SW 1271 (cell line): ENCODE data around the gene UBE2Q1.
"Not testable (repeated sequence)": the region's sequence is repeated elsewhere in the genome, so short reads cannot be mapped to it uniquely, and the experiment has no call there.

Experiments used
- DNase-seq, 2 experiments: peaks; one replicate each; lab custom pipeline; 2025; lab: John Stamatoyannopoulos, UW

The UBE2Q1 gene

DNA sequence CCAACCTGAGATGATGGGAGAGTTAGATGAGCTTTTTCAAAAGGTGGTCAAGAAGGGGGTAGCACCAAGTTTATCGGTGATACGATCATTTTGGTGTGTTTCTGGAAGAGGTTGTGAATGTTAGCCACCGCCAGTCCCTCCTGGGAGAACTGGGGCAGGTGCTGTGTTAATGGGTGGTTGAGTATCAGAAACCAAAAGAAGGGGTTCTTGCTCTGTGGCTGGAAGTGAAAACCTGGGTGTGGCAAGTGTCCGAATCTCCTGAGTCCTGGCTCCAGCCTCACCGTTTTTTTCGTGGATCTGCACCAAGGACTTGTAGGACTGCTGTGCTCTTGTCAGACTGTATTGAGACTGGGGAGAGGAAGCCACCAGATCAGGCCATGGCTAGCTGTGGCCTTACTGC, 7.8 kb downstream of the UBE2Q1 start:
- DNase-seq = no peak

DNA sequence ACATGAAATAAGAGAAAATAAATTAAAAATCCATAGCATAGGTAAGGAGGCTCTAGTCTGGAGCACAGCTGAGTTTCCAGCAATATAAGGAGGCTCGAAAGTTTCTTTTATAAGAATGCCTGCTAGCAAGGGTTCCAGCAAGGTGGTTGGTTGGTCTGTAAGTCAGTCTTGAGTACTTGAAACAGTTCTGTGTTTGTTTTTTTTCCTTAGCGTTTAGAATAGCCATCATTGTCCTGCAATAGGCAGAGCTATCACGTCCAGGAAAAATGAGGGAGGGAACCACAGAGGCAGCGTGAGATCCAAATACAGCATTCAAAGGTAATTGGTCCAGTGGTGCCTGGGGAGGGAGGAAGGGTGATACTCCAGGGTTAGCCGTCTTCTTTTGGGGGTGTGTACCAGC, 8.4 kb downstream of the UBE2Q1 start:
- no peak for DNase-seq

DNA sequence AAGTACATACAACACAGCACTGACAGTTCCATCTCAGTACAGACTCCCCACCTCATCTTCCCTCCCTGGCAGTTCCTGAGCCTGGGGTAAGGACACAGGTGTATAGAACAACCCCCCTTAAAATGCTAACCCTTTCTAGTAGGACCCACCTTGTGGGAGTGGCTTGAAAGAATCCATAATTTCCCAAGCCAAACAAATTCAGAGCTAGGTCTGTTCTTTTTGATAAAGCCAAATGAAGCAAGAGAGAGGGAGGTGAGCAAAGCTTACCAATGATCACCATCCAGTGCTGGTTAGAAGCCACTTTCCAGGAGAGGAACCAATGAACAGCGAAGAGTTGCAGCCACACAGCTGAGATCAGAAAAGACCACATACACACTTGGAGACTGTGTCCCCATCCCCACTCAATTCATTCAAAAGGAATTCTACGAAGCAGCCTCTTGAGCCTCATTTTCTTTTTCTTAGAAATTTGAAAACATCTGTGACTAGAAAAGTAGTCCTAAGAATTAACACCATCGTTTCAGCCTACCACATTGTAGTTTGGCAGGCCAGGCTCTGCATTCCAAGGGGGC, 9.2 kb downstream of the UBE2Q1 start:
- no peak for DNase-seq

DNA sequence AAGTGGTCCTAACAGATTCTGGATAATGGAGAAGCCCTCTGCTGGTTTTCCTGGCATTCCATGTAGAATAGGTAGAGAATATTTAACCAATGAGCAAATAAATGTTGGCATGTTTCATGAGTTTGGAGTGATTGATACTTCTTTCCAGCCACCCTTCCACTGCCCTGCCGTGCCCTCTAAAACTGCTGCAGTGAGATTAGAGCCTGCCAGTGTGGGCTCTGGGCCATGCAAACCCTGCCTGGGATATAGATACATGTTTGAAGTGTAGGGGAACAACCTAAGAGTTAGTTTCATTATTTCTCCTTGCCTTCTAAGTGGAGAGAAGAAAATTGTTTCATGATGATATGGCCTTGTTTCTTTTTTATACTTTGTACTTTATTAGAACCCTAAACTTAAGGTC, 10.4 kb downstream of the UBE2Q1 start:
- no peak for DNase-seq

DNA sequence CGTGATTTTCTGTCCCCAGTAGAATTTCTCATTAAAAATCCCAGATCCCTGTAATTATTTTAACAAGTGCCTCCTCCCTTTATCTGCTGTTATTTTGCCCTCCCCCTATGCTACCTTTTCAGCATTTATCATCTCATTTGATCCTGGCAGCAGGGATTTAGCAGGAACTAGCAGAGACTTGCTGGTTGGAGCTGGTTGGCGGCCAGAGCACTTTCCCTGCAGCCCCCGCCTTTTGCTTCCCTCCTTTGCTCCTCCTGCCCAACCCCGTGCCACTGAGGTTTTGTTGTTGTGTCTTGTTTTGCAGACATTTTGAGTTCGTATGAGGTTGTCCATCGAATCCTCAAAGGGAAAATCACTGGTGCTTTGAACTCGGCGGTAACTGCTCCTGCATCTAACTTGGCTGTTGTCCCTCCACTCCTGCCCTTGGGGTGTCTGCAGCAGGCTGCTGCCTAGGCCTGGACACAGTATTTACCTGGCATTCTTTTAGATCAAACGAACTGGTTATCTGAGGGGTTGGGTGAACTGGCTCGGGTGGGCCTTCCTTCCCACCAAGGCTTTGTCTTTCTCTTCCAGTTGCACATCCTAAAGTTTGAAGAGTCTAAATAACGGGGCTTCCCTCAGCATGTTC, 11.2 kb downstream of the UBE2Q1 start:
- no peak for DNase-seq

DNA sequence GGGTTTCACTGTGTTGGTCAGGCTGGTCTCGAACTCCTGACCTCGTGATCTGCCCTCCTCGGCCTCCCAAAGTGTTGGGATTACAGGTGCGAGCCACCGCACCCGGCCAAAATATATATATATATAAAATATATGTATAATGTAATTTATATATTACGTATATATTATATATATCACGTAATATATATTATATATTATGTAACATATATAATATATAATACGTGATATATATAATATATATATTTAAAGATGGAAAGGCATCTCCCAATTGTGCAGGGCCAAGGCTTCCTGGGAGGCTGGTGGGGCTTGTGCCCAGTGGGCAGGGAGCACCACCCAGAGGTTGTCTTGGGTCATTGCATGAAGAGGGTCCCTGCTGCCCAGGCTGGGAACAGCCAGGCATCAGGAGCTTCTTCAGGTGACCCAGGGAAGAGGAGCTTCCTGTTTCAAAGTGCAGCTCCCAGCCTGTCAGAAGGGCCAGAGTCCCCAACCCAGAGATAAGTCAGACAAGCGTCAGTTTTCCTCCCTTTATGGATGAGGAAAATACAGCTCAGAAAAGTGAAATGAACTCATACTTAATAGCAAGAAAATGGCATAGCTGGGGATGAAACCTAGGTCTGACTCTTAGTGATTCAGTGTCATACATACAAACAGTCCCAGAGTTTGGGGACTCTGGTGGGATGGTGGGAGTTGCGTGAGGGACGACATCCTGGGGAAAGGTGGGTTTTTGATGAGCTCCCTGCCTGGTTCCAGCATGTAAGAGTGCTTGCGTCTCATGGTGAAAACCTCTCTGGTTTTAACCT, 12.0 kb downstream of the UBE2Q1 start:
- DNase-seq = peak; percentile 9 to 39

DNA sequence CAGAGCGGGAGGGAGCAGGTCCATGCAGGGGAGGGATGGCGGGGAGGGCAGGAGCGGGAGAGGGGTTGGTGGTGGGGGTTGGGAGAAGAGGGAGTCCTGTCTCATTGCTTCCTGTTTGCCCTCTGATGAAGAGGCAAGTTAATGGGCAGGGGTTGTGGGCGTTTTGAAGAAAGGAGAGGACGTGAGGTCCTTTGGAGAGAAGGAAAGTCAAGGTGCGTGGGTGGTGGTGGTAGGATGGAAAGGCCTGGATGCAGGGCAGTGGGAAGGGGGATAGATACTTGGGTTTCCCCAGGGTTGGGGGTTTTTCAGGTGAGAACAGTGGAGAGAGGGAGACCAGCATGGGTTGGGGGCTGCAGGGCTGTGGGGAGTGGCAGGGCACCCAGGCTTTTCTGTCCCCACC, 17.2 kb downstream of the UBE2Q1 start:
- no peak for DNase-seq

DNA sequence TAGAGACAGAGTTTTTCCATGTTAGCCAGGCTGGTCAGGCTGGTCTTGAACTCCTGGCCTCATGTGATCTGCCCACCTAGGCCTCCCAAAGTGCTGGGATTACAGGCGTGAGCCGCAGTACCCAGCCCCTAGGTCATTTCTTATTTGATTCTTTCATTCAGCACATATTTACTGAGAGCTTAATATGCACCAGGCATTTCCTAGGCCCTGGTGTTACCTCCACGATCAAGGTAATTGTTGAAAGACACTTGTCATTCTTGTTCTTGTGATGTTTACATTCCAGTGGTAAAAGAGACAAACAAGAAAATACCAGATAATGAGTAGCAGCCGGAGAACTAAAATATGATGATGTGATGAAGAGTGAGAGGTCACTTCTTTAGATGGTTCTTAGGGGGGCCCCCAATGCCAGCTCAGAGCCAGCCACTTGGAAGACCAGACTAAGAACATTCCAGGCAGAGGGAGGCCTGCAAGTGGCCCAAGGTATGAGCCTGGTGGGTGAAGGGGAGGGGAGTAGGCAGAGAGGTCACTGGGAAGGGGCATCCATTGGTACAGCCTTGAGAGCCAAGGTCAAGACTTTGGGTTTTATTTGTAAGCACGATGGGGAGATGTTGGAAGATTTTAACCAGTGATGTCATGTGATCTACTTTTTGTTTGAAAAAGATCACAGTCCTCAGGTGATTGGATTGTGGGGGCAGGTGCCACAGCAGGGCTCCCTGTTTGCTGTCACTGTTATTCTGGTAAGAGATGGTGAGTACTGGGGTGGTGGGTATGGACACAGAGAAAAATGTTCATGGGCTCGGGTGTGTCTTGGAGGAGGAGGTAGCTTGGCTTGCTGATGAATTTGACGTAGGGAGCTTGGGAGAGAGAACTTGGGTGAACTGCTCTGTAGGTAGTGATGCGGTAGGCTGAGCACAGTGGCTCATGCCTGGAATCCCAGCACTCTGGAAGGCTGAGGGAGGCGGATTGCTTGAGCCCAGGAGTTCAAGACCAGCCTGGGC, 18.7 kb downstream of the UBE2Q1 start:
- no peak for DNase-seq

DNA sequence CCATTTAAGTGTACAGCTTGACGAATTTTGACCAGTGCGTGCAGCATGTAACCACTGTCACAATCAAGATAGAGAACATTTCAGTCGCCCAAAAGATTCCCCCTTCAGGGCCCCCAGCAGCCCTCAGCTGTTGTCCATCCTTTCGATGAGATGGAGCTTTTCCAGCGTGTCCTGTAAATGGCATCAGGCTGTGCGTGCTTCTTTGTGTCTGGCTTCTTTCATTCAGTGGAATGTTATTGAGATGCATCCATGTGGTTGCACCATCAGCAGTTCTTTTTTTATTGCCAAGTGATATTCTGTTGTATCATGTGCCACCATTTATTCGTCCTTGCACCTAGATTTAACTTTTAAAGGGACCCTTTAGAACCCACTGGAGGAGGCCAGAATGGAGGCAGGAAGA, 21.9 kb downstream of the UBE2Q1 start:
- DNase-seq = no peak

DNA sequence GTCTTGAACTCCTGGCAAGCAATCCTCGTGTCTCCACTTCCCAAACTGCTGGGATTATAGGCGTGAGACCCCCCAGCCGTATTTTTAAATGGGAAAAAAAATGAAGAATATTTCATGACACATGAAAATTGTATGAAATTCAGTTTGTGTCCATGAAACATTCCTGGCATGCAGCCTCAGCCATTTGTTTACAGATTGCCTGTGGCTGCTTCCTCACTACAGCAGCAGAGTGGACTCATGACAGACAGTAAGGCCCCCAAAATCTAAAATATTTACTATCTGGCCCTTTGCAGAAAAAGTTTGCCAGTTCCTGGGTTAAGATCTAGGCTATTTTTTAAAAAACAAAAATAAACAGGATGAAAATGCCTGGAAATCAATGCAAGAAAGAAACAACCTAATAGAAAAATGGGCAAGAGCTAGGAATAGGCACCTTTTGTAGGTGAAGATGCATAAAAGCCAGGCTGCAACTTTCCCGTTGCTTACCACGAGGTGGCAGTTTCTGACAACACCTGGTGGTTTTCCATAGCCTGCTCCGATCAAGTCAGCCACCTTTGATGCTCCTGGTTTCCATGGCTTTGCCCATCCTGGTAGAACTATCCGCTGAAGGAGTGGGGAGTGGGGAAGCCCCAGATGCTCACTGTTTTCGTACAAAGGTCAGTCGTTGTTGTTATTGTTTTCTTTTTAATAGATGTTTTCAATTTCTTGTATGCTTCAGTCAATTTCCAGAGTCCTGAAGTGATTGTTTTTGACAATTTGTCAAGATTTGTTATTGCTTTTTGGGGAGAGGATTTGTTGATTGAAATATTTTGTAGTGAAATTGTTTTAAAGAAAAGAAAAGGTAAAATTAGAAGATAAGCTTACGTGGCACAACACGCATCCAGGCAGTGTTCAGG, 24.3 kb downstream of the UBE2Q1 start:
- peak in 1 of 2 experiments; percentile 40 for DNase-seq

DNA sequence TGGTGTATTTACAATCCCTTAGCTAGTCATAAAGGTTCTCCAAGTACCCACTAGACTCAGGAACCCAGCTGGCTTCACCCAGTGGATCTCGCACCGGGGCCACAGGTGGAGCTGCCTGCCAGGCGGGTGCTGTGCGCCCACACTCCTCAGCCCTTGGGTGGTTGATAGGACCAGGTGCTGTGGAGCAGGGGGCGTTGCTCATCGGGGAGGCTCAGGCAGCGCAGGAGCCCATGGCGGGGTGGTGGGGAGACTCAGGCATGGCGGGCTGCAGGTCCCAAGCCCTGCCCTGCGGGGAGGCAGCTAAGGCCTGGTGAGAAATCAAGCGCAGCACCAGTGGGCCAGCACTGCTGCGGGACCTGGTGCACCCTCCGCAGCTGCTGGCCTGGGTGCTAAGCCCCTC, 26.5 kb downstream of the UBE2Q1 start:
- DNase-seq = not testable (repeated sequence)

DNA sequence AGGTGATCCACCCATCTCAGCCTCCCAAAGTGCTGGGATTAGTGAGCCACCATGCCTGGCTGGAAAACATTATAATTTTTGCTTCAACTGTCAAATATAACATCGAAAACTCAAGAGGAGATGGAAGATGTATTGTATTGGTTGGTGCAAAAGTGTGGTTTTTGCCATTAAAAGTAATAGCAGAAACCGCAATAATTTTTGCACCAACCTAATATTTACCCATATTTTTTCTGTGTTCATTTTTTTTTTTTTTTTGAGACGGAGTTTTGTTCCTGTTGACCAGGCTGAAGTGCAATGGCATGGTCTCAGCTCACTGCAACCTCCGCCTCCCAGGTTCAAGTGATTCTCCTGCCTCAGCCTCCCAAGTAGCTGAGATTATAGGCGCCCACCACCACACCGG, 29.2 kb downstream of the UBE2Q1 start:
- DNase-seq = no peak

DNA sequence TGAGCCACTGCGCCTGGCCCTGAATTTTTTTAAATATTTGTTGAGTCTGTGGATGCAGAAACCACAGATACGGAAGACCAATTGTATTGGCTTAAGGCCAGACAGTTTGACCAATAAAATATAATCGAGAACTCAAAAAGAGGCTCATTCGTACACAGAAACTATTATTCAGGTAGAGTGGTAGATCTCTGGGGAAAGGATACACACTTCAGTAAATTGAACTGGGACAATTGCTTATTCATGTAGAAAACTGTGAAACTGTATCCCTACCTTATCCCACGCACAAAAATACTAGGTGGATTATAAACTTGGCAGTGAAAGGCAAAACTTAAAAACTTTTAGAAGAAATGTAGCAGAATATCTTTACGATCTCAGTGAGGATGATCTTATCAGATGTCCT, 31.3 kb downstream of the UBE2Q1 start:
- no peak for DNase-seq

DNA sequence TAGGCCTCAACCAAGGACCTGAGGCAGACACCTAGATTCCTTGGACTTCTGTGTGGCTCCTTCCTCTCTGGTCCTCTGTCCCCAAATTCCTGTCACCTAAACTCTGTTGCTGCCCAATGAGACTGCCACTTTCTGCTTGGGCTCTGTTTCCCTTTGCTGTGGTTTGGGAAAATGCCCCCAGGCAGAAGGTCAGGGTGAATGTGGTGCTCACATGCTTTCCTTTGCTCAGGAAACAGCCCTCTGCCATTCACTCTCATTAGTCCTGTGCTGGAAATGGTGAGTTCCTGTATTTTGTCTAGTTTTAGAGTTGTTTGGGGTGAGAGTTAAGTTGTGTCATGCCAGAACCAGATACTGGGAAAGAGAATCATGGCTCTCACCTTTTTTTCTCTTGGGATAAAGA, 33.6 kb downstream of the UBE2Q1 start:
- no peak for DNase-seq

DNA sequence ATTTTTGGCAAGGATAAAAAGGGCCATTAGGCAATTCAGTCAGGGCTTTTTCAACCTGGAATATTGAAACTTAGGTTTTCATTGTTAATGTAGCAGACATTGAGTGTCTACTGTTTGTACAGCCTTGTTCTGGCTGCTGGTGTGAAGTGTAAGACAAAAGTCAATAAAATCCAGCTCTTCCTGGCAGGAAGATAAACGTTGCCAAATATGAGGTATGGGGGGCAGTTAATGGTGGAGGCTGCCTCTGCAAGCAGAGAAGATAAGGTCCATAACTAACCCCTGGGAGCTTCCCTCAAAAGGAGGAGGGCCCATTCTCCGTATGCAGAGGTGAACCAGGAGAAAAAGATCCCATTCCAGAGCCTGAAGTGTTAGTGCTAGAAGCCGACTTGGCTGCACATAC, 36.8 kb downstream of the UBE2Q1 start:
- DNase-seq = no peak

DNA sequence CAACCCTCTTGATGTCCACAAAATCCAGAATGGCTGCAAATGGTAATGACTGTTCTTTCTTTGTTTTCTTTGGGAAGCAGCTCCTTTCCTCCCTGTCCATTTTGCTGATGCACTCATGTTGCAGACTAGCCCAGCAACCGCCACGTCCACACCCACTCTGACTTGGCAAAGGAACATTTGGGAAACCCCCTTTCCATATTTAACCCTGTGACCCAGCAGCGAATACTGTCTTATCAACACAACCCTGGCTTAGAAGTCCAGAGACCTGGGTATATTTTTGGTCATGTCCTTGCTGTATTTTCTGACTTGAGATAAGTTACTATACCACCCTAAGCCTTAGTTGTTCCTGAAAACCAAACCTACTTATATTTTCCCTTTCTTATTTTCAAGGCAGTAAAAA, 38.1 kb downstream of the UBE2Q1 start:
- no peak for DNase-seq

DNA sequence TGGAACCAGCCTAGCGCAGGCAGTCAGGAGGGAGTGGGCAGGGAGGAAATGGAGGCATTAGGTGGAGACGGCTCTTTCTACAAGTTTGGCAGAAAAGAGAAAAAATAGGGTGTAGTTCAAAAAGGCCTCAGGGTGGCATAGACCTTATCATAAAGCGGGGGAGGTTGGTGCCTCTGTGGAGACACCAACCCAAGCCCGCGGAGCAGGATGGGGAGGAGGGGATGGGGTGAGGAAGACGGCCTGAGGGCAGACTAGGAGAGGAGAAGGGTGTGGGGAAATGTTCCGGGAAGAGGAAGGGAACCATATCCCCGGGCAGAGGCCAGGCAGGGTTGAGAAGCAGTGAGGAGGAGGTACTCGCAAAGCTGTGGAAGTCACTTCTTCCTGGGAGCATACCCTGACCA, 38.9 kb downstream of the UBE2Q1 start:
- no peak for DNase-seq

DNA sequence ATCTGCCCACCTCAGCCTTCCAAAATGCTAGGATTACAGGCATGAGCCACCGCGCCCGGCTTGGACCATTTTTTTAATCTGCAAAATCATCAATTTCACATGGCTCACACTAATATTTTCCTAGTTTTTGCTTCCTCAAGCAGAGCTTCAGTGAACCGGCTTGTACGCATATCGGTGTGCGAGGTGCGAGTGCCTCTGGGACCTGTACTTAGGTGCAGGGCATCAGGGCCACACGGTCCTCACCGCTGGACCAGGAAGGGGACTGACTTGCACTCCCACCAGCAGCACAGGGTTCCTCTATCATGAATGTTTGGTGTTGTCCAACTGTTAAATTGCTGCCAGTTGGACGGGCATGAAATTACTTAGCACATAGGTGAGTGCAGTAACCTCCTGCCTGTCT, 40.8 kb downstream of the UBE2Q1 start:
- DNase-seq = no peak

DNA sequence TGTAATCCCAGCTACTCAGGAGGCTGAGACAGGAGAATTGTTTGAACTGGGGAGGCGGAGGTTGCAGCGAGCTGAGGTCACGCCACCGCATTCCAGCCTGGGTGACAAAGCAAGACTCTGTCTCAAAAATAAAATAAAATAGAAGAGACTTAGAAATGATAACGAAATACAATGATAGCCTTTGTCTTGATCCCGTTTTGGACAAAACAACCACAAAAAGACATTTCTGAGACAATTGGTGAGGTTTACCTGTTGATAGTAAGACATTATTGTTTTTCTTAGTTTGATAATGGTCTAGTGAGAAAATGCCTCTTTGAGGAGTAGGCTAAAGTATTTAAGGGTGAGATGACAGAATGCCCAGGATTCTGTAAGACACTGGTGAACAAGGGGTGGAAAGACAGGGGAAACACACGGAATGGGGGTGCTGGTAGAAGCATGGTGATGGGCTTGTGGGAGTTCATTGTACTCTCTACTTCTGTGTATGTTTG, 44.4 kb downstream of the UBE2Q1 start:
- no peak for DNase-seq

DNA sequence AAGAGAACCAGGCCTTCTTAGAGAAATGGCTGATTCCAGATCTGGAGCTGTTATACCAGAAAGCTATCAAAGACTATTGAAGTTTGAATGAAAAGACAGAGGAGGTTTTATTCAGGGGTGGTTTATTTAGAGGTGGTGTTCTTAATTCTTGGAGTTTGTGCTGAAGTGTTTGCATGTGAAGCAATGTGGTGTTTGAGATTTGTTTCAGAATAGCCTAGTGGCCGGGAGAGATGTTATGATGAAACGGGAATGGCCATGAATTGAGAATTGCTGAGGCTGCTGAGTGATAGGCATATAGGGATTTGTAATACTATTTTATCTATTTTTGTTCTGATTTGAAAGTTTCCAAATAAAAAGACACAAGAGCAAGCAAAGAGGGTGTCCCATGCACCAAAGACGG, 45.7 kb downstream of the UBE2Q1 start:
- no peak for DNase-seq

DNA sequence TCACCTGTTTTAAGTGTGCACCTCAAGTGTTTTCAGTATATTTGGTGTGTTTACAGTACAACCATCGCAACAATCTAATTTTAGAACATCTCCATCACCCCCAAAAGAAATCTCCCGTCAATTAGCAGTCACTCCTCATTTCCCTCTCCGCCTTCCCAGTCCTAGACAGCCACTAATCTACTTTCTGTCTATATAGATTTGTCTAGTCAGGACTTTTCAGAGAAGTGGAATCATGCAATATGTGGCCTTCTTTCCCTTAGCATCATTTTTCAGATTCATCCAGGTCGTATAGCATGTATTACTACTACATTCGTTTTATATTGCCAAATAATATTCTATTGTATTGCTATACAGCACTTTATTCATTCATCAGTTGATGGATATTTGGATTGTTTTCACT, 54.6 kb downstream of the UBE2Q1 start:
- no peak for DNase-seq
